ENCODE measurements around the gene SLC2A5.
"Not testable (repeated sequence)": the region's sequence is repeated elsewhere in the genome, so short reads cannot be mapped to it uniquely, and the experiment has no call there.

SLC2A5 gene

GRCh38 chr1:9004031-9004699 is 65.3 kb downstream of the SLC2A5 start:
- DNase-seq: no peak

- not testable (repeated sequence) for DNase-seq
These were observed 67.2 kb downstream of the SLC2A5 start for GRCh38 chr1:9002215-9002560.

- DNase-seq: not testable (repeated sequence)
These were observed 67.8 kb downstream of the SLC2A5 start for GRCh38 chr1:9001534-9002214.

GRCh38 chr1:8993962-8994675 is 75.3 kb downstream of the SLC2A5 start:
- DNase-seq: not testable (repeated sequence)

GRCh38 chr1:8992936-8993687 is 76.3 kb downstream of the SLC2A5 start:
- no peak for DNase-seq

- DNase-seq: peak; percentile 51
These were observed 79.6 kb downstream of the SLC2A5 start for GRCh38 chr1:8989821-8990220.

- DNase-seq: no peak
These were observed 80.4 kb downstream of the SLC2A5 start for GRCh38 chr1:8989061-8989460.

GRCh38 chr1:8988618-8988967 is 80.8 kb downstream of the SLC2A5 start:
- DNase-seq: no peak

- DNase-seq: peak; percentile 77
These were observed 81.4 kb downstream of the SLC2A5 start for GRCh38 chr1:8987881-8988617.

GRCh38 chr1:8986814-8987190 is 82.6 kb downstream of the SLC2A5 start:
- DNase-seq: no peak

- DNase-seq: no peak
These were observed 83.3 kb downstream of the SLC2A5 start for GRCh38 chr1:8985915-8986813.
